Progenitor cell of endocrine pancreas (in vitro differentiated cells): ENCODE data around the gene TBX4. TPM values are rescaled to one million over a fixed set of nuclear protein-coding genes. Genes with fewer than 3 reads are reported as not detected.
A peak's percentile ranks its signal among the peaks of the same experiment; 100 is the strongest.

Experiments used
- DNase-seq: peaks from one replicate; pipeline ENCODE4 v3.0.0; 2021; ENCODE audit warnings: low spot score; ENCODE audit not compliant: unreplicated experiment
- H3K27ac Mint-ChIP-seq: 2 replicates; pipeline ENCODE4 v1.8.0; 2021; ENCODE audit warnings: mild to moderate bottlenecking, moderate library complexity, mixed read lengths
- H3K27me3 Mint-ChIP-seq: 2 replicates; pipeline ENCODE4 v1.8.0; 2021; ENCODE audit warnings: mixed read lengths
- H3K36me3 Mint-ChIP-seq: 2 replicates; pipeline ENCODE4 v1.8.0; 2022; ENCODE audit warnings: mixed read lengths; ENCODE audit not compliant: insufficient read depth
- H3K4me1 Mint-ChIP-seq: 2 replicates; pipeline ENCODE4 v1.8.0; 2021; ENCODE audit warnings: low read depth, mixed read lengths
- H3K4me3 Mint-ChIP-seq: 2 replicates; pipeline ENCODE4 v1.8.0; 2021; ENCODE audit warnings: low read depth, mild to moderate bottlenecking, moderate library complexity, mixed read lengths
- H3K9me3 Mint-ChIP-seq: 2 replicates; pipeline ENCODE4 v1.8.0; 2021; ENCODE audit warnings: low read depth, mixed read lengths
- total RNA-seq: library from RNA; stranded (reverse); gene quantifications from 2 replicates; pipeline ENCODE4 v1.2.1, GENCODE V29; 2021
- TF ChIP-seq, protein P1 (sequence below): fragments of 200-600 bp; sonication (generic); IDR thresholded peaks from one replicate; pipeline ENCODE4 v1.5.0; 2021; ENCODE audit warnings: antibody characterized with exemption, mild to moderate bottlenecking; ENCODE audit not compliant: unreplicated experiment

TBX4 gene
- total RNA-seq, 1 donor from 2014 or later, result not detected

DNA sequence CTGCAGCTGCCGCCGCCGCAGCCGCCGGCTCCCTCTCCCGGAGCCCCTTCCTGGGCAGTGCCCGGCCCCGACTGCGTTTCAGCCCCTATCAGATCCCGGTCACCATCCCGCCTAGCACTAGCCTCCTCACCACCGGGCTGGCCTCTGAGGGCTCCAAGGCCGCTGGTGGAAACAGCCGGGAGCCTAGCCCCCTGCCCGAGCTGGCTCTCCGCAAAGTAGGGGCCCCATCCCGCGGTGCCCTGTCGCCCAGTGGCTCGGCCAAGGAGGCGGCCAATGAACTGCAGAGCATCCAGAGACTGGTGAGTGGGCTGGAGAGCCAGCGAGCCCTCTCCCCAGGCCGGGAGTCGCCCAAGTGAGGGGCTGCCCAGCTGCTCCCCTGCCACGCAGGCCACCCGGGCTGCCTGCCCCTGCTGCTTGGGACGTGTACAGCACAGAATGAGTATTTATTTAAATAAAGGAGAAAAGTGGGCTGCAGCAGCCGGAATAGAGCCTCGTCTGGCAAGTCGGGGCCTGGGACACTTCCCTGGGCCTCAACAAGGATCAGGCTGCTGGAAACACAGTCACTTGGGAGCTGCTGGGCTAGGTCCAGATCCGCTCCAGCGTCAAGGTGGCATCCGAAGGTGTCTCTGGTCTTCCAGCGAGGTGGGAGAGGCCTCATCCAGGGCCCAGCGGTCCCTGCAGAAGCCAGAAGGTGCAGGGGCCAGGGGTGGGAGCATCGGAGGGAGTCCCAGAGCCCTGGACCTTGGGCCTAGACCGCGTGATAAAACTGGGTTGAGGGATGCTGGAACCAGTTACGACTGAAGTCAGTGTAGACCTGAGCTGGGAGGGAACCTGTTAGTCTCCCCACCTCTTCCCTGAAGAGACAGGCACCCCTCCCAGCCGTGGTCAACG, 43.8 kb upstream of the TBX4 start:
- Mint-ChIP-seq H3K27ac (no peak overlapping the region), H3K4me1 (peaks cover 5% of the 10 kb centered on the region), H3K9me3 (no peaks in the 10 kb centered on the region), H3K27me3 (peaks cover 60% of the 10 kb centered on the region), H3K4me3 (peak overlapping the region; percentile 56), H3K36me3 (no peaks in the 10 kb centered on the region)
- no peak for DNase-seq
- TF ChIP-seq, protein P1, sequence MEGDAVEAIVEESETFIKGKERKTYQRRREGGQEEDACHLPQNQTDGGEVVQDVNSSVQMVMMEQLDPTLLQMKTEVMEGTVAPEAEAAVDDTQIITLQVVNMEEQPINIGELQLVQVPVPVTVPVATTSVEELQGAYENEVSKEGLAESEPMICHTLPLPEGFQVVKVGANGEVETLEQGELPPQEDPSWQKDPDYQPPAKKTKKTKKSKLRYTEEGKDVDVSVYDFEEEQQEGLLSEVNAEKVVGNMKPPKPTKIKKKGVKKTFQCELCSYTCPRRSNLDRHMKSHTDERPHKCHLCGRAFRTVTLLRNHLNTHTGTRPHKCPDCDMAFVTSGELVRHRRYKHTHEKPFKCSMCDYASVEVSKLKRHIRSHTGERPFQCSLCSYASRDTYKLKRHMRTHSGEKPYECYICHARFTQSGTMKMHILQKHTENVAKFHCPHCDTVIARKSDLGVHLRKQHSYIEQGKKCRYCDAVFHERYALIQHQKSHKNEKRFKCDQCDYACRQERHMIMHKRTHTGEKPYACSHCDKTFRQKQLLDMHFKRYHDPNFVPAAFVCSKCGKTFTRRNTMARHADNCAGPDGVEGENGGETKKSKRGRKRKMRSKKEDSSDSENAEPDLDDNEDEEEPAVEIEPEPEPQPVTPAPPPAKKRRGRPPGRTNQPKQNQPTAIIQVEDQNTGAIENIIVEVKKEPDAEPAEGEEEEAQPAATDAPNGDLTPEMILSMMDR, result no peak

DNA sequence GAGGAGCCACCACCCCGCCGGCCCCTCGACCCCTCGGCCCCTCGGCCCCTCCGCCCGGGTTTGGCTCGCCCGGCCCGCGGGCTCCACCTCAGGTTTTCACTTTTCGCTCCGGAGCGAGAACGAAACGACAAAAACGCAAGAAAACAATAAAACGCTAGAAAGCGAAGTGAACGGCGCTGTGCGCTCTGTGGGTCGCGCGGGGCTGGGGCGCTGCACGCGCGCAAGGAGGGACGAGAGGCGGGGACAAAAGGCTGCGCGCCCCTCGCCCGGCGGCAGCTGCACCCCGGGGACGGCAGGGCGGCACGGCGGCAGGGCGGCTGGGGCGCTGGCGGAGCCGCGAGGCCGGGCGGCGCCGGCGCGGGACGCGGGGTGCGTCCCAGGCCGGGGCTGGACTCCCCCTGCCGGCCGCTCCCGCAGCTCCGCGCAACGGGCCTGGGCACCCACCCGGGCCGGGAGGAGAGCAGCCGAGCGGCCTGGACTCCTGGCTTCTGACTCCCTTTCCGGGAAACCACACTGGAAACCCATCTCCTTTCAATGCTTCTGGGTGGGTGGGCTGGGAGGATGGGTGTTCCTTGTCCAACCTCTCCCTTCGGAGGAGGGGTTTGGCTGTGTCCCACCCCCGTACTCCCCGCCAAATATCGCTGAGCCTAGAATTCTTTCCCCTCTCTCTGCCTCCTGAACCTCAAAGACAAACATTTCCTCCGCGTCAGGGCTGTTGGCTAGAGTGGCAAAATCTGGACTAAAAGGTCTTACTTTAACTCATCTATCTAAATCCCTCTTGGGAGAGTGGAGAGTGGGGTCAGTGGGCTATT, 42.7 kb upstream of the TBX4 start:
- H3K4me3 Mint-ChIP-seq, result peak overlapping the region; percentile 58
- H3K27ac Mint-ChIP-seq, result peak overlapping the region; percentile 71
- H3K36me3 Mint-ChIP-seq, result no peaks in the 10 kb centered on the region
- H3K27me3 Mint-ChIP-seq, result peaks cover 59% of the 10 kb centered on the region
- TF ChIP-seq, protein P1, result peak; percentile 57
- peak; percentile 48 for DNase-seq
- H3K9me3 Mint-ChIP-seq, result no peaks in the 10 kb centered on the region
- H3K4me1 Mint-ChIP-seq, result peaks cover 2% of the 10 kb centered on the region

DNA sequence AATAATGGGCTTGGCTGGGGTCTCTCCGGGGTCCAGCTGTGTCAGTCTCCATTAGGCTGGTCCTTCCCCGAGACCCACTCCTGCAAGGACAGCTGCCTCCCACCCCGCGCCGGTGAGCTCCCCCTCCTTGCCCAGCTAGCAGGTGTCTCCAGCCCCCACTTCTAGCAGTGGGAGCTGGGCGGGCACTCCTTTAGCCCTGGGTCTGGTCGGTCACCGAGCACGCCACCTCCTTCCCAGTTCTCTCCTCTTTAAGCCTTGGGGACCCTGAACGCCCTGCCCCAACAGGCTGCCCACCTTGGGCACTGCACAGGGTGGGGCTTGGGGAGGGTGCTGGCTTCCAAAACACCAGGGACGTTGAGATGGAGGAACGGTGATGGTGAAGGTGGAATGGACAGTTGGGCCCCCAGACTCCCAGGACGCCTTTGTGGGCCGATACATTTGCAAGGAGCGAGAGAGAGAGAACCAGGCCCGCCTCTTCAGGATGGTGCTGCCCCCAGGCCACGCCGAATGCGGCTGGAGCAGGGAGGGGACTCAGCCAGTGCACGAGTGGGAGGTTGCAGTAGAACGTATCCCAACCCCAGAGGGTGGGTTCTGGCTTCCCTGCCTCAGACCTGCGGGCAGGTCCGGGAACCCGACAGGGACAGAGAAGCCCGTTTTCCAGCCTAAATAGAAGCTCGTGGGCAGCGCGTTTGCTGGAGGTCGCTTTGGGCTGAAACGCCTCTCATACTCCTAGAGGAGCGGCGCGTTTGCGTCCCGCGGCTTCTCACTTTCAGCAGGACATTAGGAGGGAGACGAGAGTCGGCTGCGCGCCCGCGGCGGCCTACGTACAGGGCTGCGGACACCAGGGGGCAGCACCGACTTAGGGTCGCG, 41.8 kb upstream of the TBX4 start:
- Mint-ChIP-seq H3K4me3 (peak overlapping the region; percentile 69), H3K27ac (peak overlapping the region; percentile 71), H3K4me1 (peaks cover 2% of the 10 kb centered on the region), H3K27me3 (peaks cover 60% of the 10 kb centered on the region), H3K9me3 (no peaks in the 10 kb centered on the region), H3K36me3 (no peaks in the 10 kb centered on the region)
- TF ChIP-seq, protein P1, result peak; percentile 60
- DNase-seq, result peak; percentile 81

DNA sequence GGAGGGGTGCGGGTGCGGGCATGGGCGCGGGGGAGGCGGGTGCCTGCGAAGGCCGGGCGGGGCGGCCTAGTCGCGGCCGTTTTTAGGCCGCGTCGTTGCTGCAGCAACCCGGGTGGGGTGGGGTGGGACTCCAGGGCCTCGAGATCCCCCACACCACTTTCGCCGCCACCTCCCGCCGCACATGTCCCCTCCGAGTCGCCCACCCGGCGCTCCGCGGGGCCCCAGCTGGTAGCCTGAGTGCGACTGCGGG, 41.3 kb upstream of the TBX4 start:
- TF ChIP-seq, protein P1, result peak; percentile 2
- DNase-seq, result no peak
- Mint-ChIP-seq H3K27me3 (peaks cover 62% of the 10 kb centered on the region), H3K4me3 (peak overlapping the region; percentile 71), H3K9me3 (no peaks in the 10 kb centered on the region), H3K4me1 (peaks cover 2% of the 10 kb centered on the region), H3K36me3 (no peaks in the 10 kb centered on the region), H3K27ac (no peak overlapping the region)
